Measurements from ENCODE around the gene GPR78.

DNA sequence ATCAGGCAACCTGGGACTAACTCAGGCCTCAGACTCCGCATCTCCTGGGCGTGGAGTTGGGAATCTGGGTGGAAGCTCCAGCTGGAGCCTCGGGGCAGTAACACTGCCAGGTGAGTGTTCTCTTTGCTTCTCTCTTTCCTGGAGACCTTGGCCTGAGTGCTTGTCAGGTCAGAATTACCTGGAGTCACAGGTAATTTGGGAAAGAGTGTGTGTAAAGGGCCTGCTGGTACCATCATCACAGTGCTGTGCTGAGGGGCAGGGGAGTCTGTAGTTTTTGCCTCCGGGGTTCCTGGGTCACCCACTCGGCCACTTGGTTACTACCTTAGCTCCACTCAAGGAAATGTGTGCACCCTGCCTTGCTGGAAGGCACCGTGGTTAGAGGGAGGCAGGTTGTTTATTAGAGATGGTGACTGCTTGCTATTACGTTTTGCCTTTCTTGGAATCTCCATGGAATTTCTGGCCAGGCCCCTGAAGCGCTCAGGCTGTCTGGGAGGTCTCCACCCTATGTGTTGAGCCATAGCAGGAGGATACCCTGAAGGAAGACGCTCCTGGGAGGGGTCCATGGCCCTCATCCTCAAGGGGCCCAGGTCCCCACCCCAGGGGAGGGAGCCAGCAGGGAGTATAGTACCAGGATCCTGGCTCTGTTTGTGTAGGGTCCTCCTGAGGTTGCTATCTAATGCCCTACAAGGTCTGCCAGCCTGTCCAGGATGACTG lies 2.9 kb downstream of the GPR78 start:
- no peak for TF ChIP-seq EZH2phosphoT487 (IDR thresholded peaks at IDR 0.05; ENCODE audit: insufficient read depth, low read depth)
- no peak for TF ChIP-seq EZH2 (IDR thresholded peaks at IDR 0.05; ENCODE audit: insufficient read depth, poor library complexity, severe bottlenecking)
